ENCODE results near the gene DAW1.

The DAW1 gene

DNA sequence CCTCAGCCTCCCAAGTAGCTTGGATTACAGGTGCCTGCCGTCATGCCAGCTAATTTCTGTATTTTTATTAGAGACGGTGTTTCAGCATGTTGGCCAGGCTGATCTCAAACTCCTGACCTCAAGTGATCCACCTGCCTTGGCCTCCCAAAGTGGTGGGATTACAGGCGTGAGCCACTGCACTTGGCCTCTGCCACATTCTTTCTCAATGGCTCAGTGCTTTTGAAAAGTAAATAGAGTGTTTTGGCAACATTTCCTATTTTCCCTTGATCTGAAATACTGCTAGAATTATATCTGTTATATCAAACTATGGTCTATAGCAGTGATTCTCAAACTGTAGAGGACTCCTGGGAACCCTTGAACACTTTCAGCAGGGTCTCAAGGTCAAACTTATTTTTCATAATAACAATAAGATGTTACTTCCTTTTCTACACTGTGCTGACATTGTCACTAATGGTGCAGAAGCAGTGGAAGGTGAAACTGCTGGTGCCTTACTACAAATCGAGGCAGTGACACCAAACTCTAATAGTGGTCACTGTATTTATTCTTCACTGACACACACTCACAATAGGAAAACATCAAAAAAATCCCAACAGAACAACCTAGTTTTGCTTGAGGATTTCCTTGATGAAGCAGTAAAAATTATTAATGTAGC lies 10.6 kb downstream of the DAW1 start:
- TF ChIP-seq POLR2AphosphoS5 (IDR thresholded peaks at IDR 0.05; ENCODE audit: borderline replicate concordance, low read depth, low read length) (no peak), FOXP2 (optimal IDR thresholded peaks at IDR 0.05; ENCODE audit: control extremely low read depth, extremely low read length, insufficient read depth) (no peak), EZH2 (IDR thresholded peaks at IDR 0.05) (no peak)
- Histone ChIP-seq H3K27ac (no peak overlapping the region), H3K9ac (ENCODE audit: insufficient read length) (no peak overlapping the region), H3K4me3 (no peak overlapping the region), H3K36me3 (ENCODE audit: insufficient read depth, low read length) (no peaks in the 10 kb centered on the region), H3K9me3 (ENCODE audit: low read depth, low read length) (no peaks in the 10 kb centered on the region; the same call in 1 of the 2 replicates)
- no peak for DNase-seq (ENCODE audit: low read depth, low spot score)

DNA sequence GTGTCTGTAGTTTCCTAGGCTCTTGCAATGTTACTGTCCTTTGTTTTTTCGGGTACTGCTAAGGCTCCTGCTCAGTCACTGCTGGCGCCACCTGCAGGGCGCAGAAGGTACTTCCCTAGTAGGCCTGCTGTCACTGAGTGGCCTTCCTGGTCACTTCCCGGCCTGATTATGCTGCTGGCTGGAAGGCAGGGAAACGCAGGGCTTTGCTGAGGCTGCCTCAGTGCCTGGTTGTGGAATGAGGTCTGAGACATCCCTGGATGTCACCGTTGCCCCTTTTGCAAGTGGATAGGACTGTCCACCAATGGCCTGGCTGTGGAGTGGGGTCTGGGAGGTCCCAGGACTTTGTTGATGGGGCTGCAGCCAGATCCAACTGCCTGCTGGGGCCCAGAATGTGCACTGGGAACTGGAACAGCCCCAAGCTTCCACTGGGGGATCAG lies 13.1 kb downstream of the DAW1 start:
- H3K4me3 ChIP-seq, result no peak overlapping the region
- H3K36me3 ChIP-seq (ENCODE audit: insufficient read depth, low read length), result no peaks in the 10 kb centered on the region

DNA sequence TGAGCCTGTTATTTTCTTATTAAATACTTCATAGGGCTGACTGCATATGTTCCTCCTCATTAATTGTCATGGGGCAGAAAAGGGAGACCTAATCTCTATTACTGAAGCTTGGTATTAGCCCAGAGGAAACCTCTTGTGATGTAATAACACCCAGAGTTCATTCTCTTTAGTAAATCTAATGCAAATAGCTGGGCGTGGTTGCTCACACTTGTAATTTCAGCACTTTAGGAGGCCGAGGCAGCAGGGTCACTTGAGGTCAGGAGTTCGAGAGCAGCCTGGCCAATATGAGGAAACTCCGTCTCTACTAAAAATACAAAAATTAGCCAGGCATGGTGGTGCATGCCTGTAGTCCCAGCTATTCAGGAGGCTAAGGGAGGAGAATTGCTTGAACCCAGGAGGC lies 14.7 kb downstream of the DAW1 start:
- H3K36me3 ChIP-seq (ENCODE audit: insufficient read depth, low read length), result no peaks in the 10 kb centered on the region
- H3K4me3 ChIP-seq, result no peak overlapping the region
- TF ChIP-seq FOXP2 (optimal IDR thresholded peaks at IDR 0.05; ENCODE audit: control extremely low read depth, extremely low read length, insufficient read depth) (no peak), EZH2 (IDR thresholded peaks at IDR 0.05) (no peak), POLR2AphosphoS5 (IDR thresholded peaks at IDR 0.05; ENCODE audit: borderline replicate concordance, low read depth, low read length) (no peak)
- H3K9ac ChIP-seq (ENCODE audit: insufficient read length), result no peak overlapping the region
- no peaks in the 10 kb centered on the region; the same call in 1 of the 2 replicates for H3K9me3 ChIP-seq (ENCODE audit: low read depth, low read length)
- H3K27ac ChIP-seq, result no peak overlapping the region
- no peak for DNase-seq (ENCODE audit: low read depth, low spot score)

More for the DNA sequence above, 13.1 kb downstream of the DAW1 start:
- TF ChIP-seq POLR2AphosphoS5 (IDR thresholded peaks at IDR 0.05; ENCODE audit: borderline replicate concordance, low read depth, low read length) (no peak), EZH2 (IDR thresholded peaks at IDR 0.05) (no peak), FOXP2 (optimal IDR thresholded peaks at IDR 0.05; ENCODE audit: control extremely low read depth, extremely low read length, insufficient read depth) (no peak)
- H3K27ac ChIP-seq, result no peak overlapping the region
- no peak for DNase-seq (ENCODE audit: low read depth, low spot score)
- no peak overlapping the region for H3K9ac ChIP-seq (ENCODE audit: insufficient read length)
- no peaks in the 10 kb centered on the region; the same call in 1 of the 2 replicates for H3K9me3 ChIP-seq (ENCODE audit: low read depth, low read length)

DNA sequence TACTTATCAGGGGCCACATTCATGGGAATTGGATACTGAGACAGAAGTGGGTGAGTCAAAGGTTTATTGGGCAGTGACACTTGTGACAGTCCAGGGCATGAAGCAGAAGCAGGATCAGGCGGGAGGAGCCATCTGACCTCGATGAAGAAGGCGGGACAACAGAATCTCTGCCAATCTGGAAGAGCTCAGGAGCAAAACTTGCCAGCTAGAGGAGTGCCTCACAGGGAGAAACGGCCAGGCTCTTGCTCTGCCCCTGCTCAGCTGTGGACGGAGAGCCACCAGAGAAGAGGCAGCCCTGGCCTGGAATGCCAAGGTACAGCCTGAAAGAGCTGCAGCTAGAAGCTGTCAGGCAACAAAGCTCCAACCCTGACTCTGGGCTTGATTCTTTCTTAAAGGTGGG lies 16.9 kb downstream of the DAW1 start:
- no peak overlapping the region for H3K9ac ChIP-seq (ENCODE audit: insufficient read length)
- H3K9me3 ChIP-seq (ENCODE audit: low read depth, low read length), result no peaks in the 10 kb centered on the region
- no peak for DNase-seq (ENCODE audit: low read depth, low spot score)
- no peaks in the 10 kb centered on the region for H3K36me3 ChIP-seq (ENCODE audit: insufficient read depth, low read length)
- H3K27ac ChIP-seq, result no peak overlapping the region
- TF ChIP-seq POLR2AphosphoS5 (IDR thresholded peaks at IDR 0.05; ENCODE audit: borderline replicate concordance, low read depth, low read length) (no peak), FOXP2 (optimal IDR thresholded peaks at IDR 0.05; ENCODE audit: control extremely low read depth, extremely low read length, insufficient read depth) (no peak), EZH2 (IDR thresholded peaks at IDR 0.05) (no peak)
- H3K4me3 ChIP-seq, result no peak overlapping the region

DNA sequence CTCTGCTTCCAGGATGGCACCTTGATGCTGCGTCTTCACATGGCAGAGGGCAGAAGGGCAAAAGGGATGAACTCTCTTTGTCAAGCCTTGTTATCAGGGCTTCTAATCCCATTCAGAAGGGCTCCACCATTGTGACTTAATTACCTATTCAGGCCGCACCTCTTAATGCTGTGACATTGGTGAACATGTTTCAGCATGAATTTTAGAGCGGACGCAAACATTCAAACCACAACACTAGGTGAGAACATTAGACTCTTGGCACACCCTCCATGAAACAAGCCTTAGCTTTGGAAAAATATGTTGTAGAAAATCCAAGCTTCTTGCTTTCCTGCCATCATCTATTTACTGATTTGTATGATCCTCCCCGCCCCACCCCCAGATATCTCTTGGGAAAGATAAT lies 17.9 kb downstream of the DAW1 start:
- peak overlapping the region; percentile 13 for H3K9ac ChIP-seq (ENCODE audit: insufficient read length)

DNA sequence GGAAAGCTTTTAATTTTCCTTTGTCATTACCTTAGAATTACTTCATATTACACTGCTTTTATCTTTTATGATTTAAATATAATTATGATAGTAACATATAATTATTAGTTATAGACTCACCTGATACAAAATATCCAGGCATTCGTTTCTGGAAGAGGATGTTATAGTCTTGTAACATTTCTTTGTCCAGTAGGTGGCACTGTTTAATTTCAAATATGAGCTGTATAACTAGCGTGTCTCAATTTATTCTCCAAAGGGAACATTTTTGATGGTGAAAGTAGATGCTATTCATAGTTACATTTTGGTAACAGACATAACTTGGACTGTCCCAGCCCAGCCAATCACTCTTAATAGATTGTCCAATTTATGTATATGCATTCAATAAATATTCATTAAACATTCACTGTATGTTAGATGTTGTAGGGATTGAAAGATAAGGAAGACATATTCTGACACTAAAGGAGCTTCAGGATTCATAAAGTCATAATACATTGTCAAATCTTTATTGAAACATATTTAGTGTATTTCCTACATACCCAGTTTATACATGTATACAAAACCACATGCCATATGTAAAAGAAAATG lies 19.2 kb downstream of the DAW1 start:
- no peaks in the 10 kb centered on the region for H3K9me3 ChIP-seq (ENCODE audit: low read depth, low read length)
- peak overlapping the region; percentile 94 for H3K27ac ChIP-seq
- peak; percentile 80 for DNase-seq (ENCODE audit: low read depth, low spot score)
- H3K4me3 ChIP-seq, result peak overlapping the region; percentile 51; the same call in 1 of the 2 replicates
- H3K9ac ChIP-seq (ENCODE audit: insufficient read length), result peak overlapping the region; percentile 43
- H3K36me3 ChIP-seq (ENCODE audit: insufficient read depth, low read length), result no peaks in the 10 kb centered on the region
- no peak for TF ChIP-seq EZH2 (IDR thresholded peaks at IDR 0.05)
- TF ChIP-seq FOXP2 (optimal IDR thresholded peaks at IDR 0.05; ENCODE audit: control extremely low read depth, extremely low read length, insufficient read depth), result no peak
- no peak for TF ChIP-seq POLR2AphosphoS5 (IDR thresholded peaks at IDR 0.05; ENCODE audit: borderline replicate concordance, low read depth, low read length)

More for the DNA sequence above, 17.9 kb downstream of the DAW1 start:
- Histone ChIP-seq H3K4me3 (no peak overlapping the region), H3K9me3 (ENCODE audit: low read depth, low read length) (no peaks in the 10 kb centered on the region), H3K27ac (no peak overlapping the region), H3K36me3 (ENCODE audit: insufficient read depth, low read length) (no peaks in the 10 kb centered on the region)
- TF ChIP-seq FOXP2 (optimal IDR thresholded peaks at IDR 0.05; ENCODE audit: control extremely low read depth, extremely low read length, insufficient read depth), result no peak
- no peak for TF ChIP-seq EZH2 (IDR thresholded peaks at IDR 0.05)
- TF ChIP-seq POLR2AphosphoS5 (IDR thresholded peaks at IDR 0.05; ENCODE audit: borderline replicate concordance, low read depth, low read length), result no peak
- no peak for DNase-seq (ENCODE audit: low read depth, low spot score)

DNA sequence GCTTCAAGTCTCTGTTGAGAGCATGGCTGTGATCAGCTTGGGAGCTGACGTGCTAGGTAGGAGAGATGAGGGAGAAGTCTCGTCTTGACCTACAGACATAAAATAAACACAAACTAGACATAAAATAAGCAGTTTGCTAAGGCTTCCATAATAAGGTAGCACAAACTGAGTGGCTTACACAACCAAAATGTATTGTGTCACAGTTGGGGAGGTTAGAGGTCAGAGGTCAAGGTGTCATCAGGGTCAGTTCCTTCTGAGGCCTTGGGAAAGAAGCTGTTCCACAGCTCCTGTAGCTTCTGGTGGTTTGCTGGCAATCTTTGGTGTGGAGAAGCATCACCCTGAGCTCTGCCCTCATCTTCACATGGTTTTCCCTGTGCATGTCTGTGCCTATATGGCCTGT lies 20.2 kb downstream of the DAW1 start:
- no peak for DNase-seq (ENCODE audit: low read depth, low spot score)
- Histone ChIP-seq H3K27ac (peak overlapping the region; percentile 94), H3K36me3 (ENCODE audit: insufficient read depth, low read length) (no peaks in the 10 kb centered on the region), H3K4me3 (no peak overlapping the region), H3K9me3 (ENCODE audit: low read depth, low read length) (no peaks in the 10 kb centered on the region), H3K9ac (ENCODE audit: insufficient read length) (no peak overlapping the region)
- no peak for TF ChIP-seq EZH2 (IDR thresholded peaks at IDR 0.05)
- TF ChIP-seq FOXP2 (optimal IDR thresholded peaks at IDR 0.05; ENCODE audit: control extremely low read depth, extremely low read length, insufficient read depth), result no peak
- no peak for TF ChIP-seq POLR2AphosphoS5 (IDR thresholded peaks at IDR 0.05; ENCODE audit: borderline replicate concordance, low read depth, low read length)

DNA sequence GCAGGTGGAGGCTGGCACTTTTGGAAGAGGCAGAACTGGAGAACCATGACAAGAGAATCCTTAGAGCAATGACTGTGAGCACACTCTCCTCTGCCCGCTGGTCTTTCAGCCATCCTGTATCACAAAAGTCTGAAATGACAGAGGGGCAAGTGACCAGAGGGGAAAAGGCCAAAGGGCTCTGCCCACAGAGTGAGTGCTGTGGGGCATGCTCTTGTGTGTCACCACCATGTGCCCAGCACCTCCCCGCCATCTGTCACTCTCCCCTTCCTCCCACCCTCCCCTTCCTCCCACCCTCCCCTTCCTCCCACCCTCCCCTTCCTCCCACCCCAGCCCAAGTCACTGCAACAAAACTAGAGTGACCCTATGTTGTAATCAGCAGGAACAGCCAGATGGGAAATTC lies 31.9 kb downstream of the DAW1 start:
- TF ChIP-seq EZH2 (IDR thresholded peaks at IDR 0.05) (no peak), POLR2AphosphoS5 (IDR thresholded peaks at IDR 0.05; ENCODE audit: borderline replicate concordance, low read depth, low read length) (no peak), FOXP2 (optimal IDR thresholded peaks at IDR 0.05; ENCODE audit: control extremely low read depth, extremely low read length, insufficient read depth) (no peak)
- no peak overlapping the region for H3K9ac ChIP-seq (ENCODE audit: insufficient read length)
- no peak overlapping the region for H3K27ac ChIP-seq
- no peak for DNase-seq (ENCODE audit: low read depth, low spot score)
- no peaks in the 10 kb centered on the region for H3K36me3 ChIP-seq (ENCODE audit: insufficient read depth, low read length)
- H3K9me3 ChIP-seq (ENCODE audit: low read depth, low read length), result no peaks in the 10 kb centered on the region
- H3K4me3 ChIP-seq, result no peak overlapping the region
